ENCODE data around the gene DDX39B.
A peak's percentile ranks its signal among the peaks of the same experiment; 100 is the strongest.
"Not testable (repeated sequence)": the region's sequence is repeated elsewhere in the genome, so short reads cannot be mapped to it uniquely, and the experiment has no call there.

The DDX39B gene

DNA sequence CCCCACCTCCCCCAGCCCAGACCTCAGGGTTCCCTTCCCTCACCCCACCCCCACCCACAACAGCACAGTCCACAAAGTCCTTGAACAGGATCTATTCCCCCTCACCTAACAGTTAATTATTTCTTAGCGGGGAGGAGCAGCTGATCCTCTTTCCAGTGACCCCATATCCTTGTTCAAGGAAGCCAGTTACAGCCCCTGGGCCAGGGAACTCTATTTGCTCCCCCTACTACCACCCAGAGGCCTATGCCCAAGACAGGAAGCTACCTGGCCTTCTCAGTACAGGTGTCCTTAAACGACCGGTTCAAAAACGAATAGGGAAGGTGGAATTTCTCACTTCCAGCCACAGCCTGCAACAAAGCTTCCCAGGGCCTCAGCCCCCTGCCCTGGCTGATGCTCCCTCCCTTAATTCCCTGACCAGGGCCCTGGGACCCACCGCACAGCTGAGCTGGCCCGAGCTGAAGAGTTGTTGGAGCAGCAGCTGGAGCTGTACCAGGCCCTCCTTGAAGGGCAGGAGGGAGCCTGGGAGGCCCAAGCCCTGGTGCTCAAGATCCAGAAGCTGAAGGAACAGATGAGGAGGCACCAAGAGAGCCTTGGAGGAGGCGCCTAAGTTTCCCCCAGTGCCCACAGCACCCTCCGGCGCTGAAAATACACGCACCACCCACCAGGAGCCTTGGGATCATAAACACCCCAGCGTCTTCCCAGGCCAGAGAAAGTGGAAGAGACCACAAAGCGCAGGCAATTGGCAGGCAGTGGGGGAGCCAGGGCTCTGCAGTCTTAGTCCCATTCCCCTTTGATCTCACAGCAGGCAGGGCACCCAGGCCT lies 12.3 kb downstream of the DDX39B start:
- no peak for DNase-seq (ENCODE audit: low read depth in 2 of 3, low spot score in 2 of 3)

DNA sequence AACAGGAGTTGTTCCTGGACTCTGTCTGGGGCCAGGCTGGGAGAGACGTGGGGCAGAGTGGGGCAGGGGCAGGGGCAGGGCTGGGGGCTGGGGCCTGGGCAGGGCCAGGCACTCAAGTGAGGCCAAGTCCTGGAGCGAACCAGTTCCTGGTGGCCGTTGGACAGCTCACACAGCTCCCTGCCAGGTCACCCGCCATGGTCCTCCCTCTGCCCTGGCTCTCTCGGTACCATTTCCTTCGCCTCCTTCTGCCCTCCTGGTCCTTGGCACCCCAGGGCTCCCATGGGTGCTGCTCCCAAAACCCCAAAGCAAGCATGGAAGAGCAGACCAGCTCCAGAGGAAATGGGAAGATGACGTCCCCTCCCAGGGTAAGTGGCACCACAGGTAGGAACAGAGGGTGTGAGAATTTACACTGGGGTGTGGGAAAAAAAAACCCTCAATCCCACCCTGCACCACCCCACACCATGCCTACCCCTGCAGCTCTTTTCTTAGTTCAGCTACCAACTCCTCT lies 12.9 kb downstream of the DDX39B start, which contains the start of gene MCCD1:
MCCD1 (plus strand) TSS at position 142 of the 508 bp plus-strand sequence; CDS start at position 195, 53 bp downstream.
- no peak for DNase-seq (ENCODE audit: low read depth in 2 of 3, low spot score in 2 of 3)

DNA sequence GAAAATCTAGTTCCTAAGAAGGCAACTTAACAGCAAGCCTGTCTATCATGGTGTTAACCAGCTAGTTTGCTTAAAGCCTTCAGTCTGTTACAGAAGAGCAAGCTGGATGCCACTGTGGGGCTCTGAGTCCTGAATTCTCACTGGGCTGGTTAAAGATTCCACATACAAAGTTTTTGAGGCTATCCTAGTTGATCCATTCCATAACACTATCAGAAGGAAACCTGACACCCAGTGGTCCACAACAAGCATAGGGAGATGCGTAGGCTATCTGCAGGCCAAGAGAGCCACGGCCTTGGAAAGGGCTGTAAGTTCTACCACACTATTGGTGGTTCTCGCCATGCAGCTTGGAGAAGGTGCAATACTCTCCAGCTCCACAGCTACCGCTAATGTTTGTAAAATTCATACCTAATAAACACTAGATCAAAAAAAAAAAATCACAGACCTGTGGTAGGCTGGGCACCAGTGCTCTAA lies 13.5 kb downstream of the DDX39B start:
- DNase-seq (ENCODE audit: low read depth in 2 of 3, low spot score in 2 of 3) = no peak

DNA sequence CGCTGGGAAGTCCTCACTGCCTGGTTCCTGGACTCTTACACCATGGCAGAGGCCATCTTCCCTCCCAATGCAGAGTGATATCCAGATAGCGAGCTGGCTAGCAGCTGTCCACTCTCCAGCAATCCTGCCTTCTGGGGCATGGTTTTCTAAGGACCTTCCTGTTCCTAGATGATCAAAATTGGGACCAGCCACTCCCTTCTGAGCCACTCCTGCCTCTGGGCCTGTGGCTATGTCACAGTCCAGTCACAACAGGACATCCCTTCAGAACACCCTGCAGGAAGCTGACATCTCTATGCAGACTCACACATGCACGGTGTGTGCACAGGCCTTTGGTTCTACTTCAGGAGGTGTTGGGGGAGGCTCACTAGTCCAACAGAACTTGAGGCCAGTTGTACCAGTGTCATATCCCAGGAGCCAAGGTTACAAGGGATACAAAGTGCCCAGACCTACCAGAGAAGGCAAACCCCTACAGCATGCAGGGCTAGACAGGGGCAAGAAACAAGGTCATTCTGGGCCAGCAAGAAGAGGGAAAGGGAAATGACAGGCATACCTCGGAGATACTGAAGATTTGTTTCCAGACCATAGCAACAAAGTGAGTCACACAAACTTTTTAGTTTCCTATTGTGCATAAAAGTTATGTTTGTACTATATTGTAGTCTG lies 15.7 kb downstream of the DDX39B start:
- DNase-seq (ENCODE audit: low read depth in 2 of 3, low spot score in 2 of 3) = no peak

DNA sequence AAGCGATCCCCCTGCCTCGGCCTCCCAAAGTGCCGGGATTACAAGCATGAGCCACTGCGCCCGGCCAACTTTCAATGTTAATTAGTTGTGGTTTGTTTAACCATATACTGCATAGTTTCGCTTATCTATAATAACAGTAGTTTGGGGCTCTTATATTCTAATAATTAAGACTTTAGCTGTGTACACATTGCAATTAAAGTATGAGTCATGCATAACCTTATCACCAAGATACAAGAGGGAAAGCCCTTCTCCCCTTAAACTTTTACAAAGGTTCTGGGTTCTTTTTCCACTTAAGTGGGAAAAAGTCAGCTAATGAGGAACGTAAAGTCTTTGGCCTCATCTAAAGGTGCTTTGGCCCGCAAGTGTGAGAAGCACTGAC lies 16.3 kb downstream of the DDX39B start:
- no peak for DNase-seq (ENCODE audit: low read depth in 2 of 3, low spot score in 2 of 3)

DNA sequence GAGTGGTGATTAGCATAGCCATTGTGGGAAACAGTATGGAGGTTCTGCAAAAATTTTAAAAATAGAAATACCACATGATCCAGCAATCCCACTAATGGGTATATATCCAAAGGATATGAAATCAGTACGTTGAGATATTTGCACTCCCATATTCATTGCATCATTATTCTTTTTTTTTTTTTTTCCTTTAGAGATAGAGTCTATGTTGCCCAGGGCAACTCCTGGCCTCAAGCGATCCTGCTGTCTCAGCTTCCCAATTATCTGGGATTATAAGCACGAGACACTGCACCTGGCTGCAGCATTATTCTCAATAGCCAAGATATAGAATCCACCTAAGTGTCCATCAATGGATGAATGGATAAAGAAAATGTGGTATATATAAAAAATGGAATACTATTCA lies 20.0 kb downstream of the DDX39B start:
- no peak for DNase-seq (ENCODE audit: low read depth in 2 of 3, low spot score in 2 of 3)

DNA sequence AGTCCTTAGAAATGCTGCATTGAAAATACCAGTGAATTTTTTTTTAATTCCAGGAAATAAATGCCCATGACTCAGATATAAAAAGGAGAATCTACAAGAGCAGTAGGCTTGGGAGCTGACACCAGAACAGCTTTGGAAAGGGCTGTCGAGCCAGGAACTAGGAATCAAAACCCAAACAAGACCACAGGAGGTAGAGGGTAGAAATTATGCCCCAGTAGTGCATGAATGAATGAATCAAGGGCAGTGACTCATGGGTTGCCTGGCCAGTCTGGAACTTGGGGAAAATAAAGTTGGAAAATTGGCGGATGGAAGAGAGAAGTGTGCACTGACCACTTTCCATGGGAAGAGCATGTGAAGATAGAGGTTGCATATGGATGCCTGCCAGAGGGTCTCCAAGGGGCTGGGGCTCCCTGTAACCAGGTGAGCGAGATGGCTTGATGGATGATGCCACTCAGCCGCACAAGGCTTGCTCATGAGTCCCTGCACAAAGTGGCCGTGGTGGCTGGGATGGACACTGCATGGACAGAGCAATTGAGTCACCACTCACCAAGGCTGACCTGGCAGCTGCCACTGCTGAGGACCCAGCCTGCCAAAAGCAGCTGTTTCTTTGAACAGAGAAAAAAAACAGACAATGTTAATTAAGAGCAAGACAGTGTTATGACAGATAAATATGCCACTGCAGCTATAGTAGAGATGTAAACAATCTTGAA lies 28.2 kb downstream of the DDX39B start:
- no peak for DNase-seq (ENCODE audit: low read depth in 2 of 3, low spot score in 2 of 3)

DNA sequence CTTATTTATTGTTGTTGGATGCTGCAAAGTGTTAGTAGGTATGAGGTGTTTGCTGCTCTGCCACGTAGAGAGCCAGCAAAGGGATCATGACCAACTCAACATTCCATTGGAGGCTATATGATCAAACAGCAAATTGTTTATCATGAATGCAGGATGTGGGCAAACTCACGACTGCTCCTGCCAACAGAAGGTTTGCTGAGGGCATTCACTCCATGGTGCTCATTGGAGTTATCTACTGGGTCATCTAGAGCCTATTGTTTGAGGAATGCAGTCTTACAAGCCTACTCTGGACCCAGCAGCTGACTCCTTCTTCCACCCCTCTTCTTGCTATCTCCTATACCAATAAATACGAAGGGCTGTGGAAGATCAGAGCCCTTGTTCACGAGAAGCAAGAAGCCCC lies 31.8 kb downstream of the DDX39B start:
- DNase-seq (ENCODE audit: low read depth in 2 of 3, low spot score in 2 of 3) = no peak

DNA sequence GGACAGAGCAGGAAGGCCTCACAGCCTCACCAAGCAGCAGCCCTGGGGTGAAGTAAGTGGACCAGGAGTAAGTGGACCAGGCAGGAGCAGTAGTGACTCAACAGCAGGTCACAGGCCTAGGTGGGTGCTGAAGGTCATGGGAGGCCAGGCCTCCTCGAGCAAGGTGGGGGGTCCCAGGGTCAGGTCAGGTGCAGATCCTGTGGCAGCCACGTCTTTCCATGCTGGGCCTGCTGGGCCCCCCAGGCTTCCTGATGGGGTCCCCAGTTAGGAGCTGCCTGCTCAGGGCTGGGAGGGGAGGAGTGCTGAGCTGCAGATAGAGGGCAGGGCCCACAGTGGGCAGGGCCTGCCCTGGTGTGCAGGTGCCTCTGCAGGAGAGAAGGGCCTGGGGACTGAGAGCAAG lies 32.8 kb downstream of the DDX39B start:
- not testable (repeated sequence) for DNase-seq (ENCODE audit: low read depth in 2 of 3, low spot score in 2 of 3)

DNA sequence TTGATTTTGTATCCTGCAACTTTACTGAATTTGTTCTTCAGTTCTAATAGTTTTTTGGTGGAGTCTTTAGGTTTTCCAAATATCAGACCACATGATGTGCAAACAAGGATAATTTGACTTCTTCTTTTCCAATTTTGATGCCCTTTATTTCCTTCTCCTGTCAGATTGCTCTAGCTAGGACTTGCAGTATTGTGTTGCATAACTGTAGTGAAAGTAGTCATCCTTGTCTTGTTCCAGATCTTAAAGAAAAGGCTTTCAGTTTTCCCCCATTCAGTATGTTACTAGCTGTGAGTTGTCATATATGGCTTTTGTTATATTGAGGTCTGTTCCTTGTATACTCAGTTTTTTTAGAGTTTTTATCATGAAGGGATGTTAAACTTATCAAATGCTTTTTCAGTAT lies 39.2 kb downstream of the DDX39B start:
- no peak for DNase-seq (ENCODE audit: low read depth in 2 of 3, low spot score in 2 of 3)

DNA sequence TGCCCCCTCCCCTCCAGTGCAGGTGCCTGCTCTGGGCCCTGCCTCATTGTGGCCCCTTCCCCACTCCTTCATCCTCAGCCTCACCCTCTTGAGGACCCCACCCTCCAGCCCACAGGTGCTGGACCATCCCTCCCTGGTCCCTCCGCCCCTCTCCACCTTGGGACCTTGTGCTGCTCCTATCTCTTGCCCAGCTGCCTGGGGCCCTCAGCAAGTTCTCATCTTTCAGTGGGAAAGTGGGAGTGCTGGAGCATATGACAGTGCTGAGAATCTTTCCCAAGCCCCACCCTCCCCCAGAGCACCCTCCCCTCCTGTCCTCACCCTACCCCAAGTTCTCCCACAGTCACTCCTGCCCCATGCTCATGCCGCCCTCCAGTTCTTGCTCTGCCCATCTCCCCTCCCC lies 42.2 kb downstream of the DDX39B start:
- not testable (repeated sequence) for DNase-seq (ENCODE audit: low read depth in 2 of 3, low spot score in 2 of 3)

DNA sequence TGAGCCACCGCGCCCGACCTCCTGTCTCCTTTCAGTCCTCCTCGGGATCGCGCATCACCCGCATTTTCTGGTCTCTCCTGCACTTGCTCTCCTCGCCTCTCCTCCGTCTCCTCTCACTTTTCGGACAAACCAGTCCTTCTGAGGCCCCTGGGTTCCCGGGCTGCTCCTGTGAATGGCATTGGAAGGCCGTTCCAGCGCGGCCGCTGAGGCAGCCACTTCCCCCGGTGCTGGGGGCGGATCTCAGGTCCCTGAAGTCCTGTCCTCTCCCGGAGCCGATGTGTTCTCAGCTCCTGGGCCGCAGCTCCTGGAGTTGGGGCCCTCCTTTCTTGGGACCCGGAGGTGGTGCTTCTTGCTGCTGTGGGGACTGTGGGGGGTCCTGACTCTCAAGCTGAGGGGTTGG lies 43.1 kb downstream of the DDX39B start:
- no peak for DNase-seq (ENCODE audit: low read depth in 2 of 3, low spot score in 2 of 3)

DNA sequence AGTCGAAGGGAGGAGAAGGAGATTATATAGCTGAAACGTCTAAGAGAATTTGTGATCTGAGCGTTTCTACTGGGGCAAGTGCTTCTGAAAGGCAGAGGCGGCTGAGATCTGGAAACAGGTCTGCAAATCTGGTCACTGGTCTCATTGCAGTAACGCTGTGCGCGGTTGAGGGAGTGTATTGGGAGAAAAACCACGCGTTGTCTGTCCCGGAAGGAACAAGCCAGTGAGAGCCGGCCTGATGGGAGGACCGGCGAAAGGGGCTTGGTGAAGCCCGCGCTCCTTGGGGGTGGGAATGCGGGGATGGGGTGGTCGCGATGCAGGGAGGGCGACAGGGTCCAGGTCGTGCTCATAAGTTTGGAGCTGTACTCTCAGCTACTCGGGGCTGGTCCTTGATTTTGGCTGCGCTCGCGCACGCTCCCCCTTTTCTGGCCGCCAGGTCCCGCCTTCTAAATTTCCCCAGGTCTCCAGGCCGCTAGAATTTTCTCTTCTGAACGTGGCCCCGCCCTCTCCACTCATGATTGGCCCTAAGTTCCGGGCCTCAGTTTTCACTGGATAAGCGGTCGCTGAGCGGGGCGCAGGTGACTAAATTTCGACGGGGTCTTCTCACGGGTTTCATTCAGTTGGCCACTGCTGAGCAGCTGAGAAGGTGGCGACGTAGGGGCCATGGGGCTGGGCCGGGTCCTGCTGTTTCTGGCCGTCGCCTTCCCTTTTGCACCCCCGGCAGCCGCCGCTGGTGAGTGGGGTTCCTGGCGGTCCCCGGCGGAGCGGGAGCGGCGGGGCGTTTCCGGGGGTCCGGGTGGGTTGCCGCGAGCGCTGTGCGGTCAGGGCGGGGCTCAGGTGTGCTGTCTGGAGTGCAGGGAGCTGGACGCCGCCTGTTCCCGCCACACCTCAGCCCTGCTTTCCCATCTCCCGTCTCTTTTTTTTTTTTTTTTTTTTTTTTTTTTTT lies 44.0 kb downstream of the DDX39B start, which contains the start of gene MICB:
MICB (plus strand) TSS at position 615 of the 946 bp plus-strand sequence; CDS start at position 664, 49 bp downstream.
- peak; percentile 52 to 69 (median 56) for DNase-seq (ENCODE audit: low read depth in 2 of 3, low spot score in 2 of 3)

DNA sequence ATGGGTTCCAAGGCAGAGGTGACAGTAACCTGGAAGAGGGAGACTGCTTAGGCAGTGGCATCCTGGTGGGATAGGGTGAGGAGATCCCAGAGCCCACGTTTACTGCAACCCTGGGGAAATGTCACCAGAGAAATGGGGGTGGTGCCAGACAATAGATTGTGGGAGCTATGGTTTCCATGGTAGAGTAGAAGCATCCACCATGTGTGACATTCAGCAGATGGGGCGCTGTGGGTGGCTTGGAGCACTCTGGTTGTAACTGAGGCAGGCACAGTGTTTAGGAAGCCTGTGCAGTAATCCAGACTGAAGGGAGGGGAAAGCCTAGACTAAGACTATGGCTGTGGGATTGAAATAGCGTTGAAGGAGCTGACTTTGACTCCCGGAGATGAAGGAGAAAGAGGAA lies 45.0 kb downstream of the DDX39B start:
- DNase-seq (ENCODE audit: low read depth in 2 of 3, low spot score in 2 of 3) = not testable (repeated sequence)

DNA sequence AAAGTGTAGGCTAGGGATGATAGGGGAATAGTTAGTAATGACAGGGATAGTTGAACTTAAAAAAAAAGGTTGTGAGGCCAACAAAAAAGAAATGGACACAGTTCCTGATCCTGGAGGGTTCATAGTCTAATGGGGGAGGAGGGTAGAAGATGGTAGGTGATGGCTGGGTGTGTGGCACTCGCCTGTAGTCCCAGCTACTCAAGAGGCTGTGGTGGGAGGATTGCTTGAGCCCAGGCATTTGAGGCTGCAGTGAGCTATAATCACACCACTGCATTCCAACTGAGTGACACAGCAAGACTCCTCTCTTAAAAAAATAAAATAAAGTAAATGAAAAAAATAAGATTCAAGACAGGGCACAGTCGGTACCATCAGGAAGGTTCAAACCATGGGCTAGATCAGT lies 46.2 kb downstream of the DDX39B start:
- DNase-seq (ENCODE audit: low read depth in 2 of 3, low spot score in 2 of 3) = no peak

DNA sequence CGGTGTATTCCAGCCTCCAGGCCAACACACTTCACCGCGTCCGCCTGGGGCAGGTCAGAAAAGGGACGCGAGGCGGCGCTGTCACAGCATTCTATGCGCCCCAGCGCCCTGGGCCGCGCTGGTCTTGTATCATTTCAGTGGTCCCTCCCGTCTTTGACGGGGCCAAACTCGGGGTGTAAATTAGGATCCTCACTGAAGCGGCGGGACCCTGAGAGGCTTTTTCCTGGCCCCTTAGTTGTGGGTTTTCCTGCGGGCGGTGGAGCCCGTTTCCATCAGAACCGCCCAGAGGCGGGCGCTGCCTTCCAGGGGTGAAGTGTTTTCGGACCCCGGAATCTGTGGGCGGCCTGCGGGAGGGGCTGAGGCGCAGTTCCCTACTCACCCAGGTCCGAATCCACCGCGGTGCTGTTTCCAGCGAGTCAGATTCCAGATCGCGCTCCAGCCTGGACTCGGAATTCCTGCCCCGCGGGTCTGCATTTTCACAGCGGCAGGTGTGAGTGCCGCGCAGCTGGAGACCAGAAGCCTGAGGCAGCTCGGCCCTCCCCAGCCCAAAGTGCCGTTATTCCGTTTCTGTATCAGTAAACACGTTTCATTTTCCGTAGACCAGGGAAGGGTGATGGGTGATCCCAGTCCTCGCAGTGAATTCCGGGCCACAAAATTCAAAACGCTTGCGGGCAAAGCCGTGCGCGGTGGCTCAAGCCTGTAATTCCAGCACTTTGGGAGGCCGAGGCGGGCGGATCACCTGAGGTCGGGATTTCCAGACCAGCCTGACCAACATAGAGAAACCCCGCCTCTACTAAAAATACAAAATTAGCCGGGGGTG lies 47.7 kb downstream of the DDX39B start:
- peak; percentile 58 to 68 (median 66) for DNase-seq (ENCODE audit: low read depth in 2 of 3, low spot score in 2 of 3)

DNA sequence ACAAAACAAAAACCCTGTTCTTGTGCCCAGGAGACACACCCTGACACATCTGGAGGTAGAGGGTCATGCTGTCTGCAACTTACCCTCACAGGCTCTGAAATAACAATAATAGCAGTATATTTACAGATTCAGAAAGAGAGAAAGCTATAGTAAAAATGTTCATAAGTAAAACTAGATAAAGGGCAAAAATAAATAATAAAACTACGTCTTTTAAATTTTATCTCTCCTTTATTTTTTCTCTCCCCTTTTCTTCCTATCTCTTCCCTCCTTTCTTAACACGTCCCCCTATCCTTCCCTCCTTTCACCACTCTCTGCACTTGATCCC lies 48.3 kb downstream of the DDX39B start:
- not testable (repeated sequence) for DNase-seq (ENCODE audit: low read depth in 2 of 3, low spot score in 2 of 3)

DNA sequence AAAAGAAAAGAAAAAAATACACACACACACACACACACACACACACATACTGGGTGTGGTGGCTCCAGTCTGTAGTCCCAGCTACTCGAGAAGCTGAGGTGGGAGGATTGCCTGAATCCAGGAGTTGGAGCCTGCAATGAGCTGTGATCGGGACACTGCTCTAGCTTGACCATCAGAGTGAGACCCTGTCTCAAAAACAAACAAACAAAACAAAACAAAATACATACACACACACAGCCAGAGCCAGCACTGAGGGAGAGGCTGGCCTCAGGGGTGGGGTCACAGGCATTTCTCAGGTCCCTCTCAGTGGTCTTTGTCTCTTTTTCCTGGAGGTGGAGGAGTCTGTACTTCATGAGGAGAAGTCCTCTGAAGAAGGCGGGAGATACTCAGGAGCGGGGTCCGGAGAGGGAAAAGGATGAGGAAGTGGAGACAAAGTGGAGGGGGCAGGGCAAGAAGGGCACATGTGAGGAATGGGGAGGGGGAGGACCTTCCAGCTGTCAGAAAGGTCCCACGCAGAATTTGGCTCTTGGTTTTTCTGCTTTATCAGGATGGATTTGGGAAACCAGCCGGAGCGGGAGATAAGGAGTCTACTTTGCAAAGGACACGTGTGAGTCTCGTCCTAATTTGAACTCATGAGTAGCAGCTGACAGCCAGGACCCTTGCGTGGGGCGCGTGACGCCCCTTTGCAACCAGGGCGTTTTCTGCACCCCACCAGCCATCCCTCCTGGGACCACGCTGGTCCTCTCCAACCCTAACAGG lies 51.5 kb downstream of the DDX39B start:
- DNase-seq (ENCODE audit: low read depth in 2 of 3, low spot score in 2 of 3) = no peak

DNA sequence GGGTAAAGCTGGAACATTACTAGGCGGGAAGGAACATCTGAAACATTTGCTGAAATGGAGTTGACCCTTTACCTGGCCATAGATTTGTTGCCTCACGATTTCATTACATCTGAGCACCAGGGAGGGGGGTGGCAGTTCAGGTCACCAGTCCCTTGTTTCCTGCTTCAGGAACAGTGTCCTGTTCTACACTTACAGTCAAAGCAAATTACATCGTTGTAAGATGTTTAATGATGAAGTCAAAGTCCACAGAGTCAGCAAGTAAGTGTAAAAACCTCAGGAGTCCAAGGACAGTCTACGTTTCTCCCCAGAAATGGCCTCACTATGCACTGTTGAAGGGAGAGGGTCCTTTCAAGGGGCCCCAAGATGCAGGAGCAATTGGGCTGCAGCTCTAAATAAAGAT lies 52.7 kb downstream of the DDX39B start:
- no peak for DNase-seq (ENCODE audit: low read depth in 2 of 3, low spot score in 2 of 3)

Data from activated CD8-positive, alpha-beta memory T cell treated with anti-CD3 and anti-CD28 coated beads for 48 hours (primary cell).